Panc1 (cell line): ENCODE results near the gene CCT5. TPM values are rescaled to one million over a fixed set of nuclear protein-coding genes. Genes with fewer than 3 reads are reported as not detected.

Source experiments
- ATAC-seq: fragments of 200-7000 bp; cut with Tn5 transposase; 2 replicates; pipeline ENCODE4 v1.9.1; 2020; ENCODE audit warnings: mild to moderate bottlenecking, moderate library complexity
- BruUV-seq: library from RNA; stranded (reverse); fragments of 400-500 nt; replicated peaks from 2 replicates; lab custom pipeline; 2021; lab: Mats Ljungman, UMichigan
- CTCF ChIA-PET: fragments of 300-600 bp; sonication (Branson Sonifier 250); formaldehyde crosslinking; loops from one replicate; lab custom pipeline; 2022; ENCODE audit warnings: antibody characterized with exemption; lab: Charles Lee
- POLR2A ChIA-PET: fragments of 300-600 bp; sonication (Branson Sonifier 250); formaldehyde crosslinking; loops from one replicate; lab custom pipeline; 2022; ENCODE audit warnings: antibody characterized with exemption; lab: Charles Lee
- DNase-seq: peaks from one replicate; pipeline ENCODE4 v3.0.0-alpha.2; 2010; ENCODE audit warnings: low read depth, low spot score
- H3K27ac ChIP-seq: 2 replicates; pipeline ENCODE4 v1.5.1; 2011; ENCODE audit warnings: mild to moderate bottlenecking, low read length, inconsistent platforms
- H3K27me3 ChIP-seq: fragments of 200-500 bp; sonication (Bioruptor generic); 2 replicates; pipeline ENCODE4 v1.6.0; 2014; ENCODE audit warnings: low read length, inconsistent platforms; ENCODE audit not compliant: control insufficient read depth, insufficient read depth
- H3K36me3 ChIP-seq: fragments of 200-500 bp; sonication (Bioruptor generic); 2 replicates; pipeline ENCODE4 v1.5.1; 2014; ENCODE audit warnings: inconsistent platforms, mild to moderate bottlenecking, low read length, moderate library complexity; ENCODE audit not compliant: control insufficient read depth, insufficient read depth
- H3K4me1 ChIP-seq: 2 replicates; pipeline ENCODE4 v1.5.1; 2011; ENCODE audit warnings: inconsistent platforms, mild to moderate bottlenecking, low read length, moderate library complexity; ENCODE audit not compliant: control insufficient read depth, insufficient read depth
- H3K4me3 ChIP-seq, 2 experiments: 2 replicates each; pipeline ENCODE4 v1.5.1; 2011 to 2012; ENCODE audit warnings: low read depth in 2 of 2, low read length in 2 of 2, mild to moderate bottlenecking in 2 of 2, inconsistent platforms in 1 of 2, moderate library complexity in 1 of 2
- H3K9me3 ChIP-seq: fragments of 200-500 bp; sonication (Bioruptor generic); 2 replicates; pipeline ENCODE4 v1.5.1; 2014; ENCODE audit warnings: low read depth, mild to moderate bottlenecking, inconsistent platforms, low read length, moderate library complexity; ENCODE audit not compliant: control insufficient read depth, insufficient read depth
- CTCF ChIP-seq: fragments of 450-650 bp; IDR thresholded peaks from 2 replicates; pipeline ENCODE4 v1.5.1; 2017; ENCODE audit warnings: mild to moderate bottlenecking
- POLR2AphosphoS5 ChIP-seq: IDR thresholded peaks from 2 replicates; pipeline ENCODE4 v1.6.1; 2012; ENCODE audit warnings: mild to moderate bottlenecking, low read depth, low read length, moderate library complexity
- REST ChIP-seq, 2 experiments: IDR thresholded peaks; 2 replicates each; pipeline ENCODE4 v1.6.1; 2011 to 2012; ENCODE audit warnings: low read depth in 2 of 2, control low read depth in 1 of 2, low read length in 1 of 2, mild to moderate bottlenecking in 1 of 2, moderate library complexity in 1 of 2; ENCODE audit not compliant: insufficient read depth in 1 of 2
- SIN3A ChIP-seq: IDR thresholded peaks from 2 replicates; pipeline ENCODE4 v1.6.1; 2012; ENCODE audit warnings: low read depth, mild to moderate bottlenecking, low read length, moderate library complexity, borderline replicate concordance; ENCODE audit not compliant: insufficient read depth
- TCF7L2 ChIP-seq: IDR thresholded peaks from 2 replicates; pipeline ENCODE4 v1.6.1; 2011; ENCODE audit warnings: mild to moderate bottlenecking, low read depth, low read length, inconsistent platforms
- in situ Hi-C: cut with HindIII; loops from 2 replicates; pipeline ENCODE4 v1.10.0; 2016; ENCODE audit warnings: low sequenced_read_pairs, low pct_unique_long_range_greater_than_20kb
- intact Hi-C: fragments of 100-400 bp; cut with micrococcal nuclease; formaldehyde crosslinking; loops from one replicate; pipeline ENCODE4 v1.10.0; 2022; ENCODE audit not compliant: unreplicated experiment
- total RNA-seq: library from RNA; stranded (reverse); gene quantifications from one replicate; pipeline ENCODE4 v1.2.1, GENCODE V29; 2021; ENCODE audit not compliant: unreplicated experiment

CCT5 gene
- total RNA-seq, 1 experiment from 2014 or later: 476 TPM

GRCh38 chr5:10235350-10235749 is 14.7 kb upstream of the CCT5 start:
- intact Hi-C loops: no loop called here
- no peaks in the 10 kb centered on the region for H3K9me3 ChIP-seq
- no peak for ATAC-seq
- H3K4me3 ChIP-seq: no peak overlapping the region
- H3K4me1 ChIP-seq: peaks cover 4% of the 10 kb centered on the region; the same call in 1 of the 2 replicates
- POLR2A ChIA-PET: no interaction called here
- in situ Hi-C loops: no loop called here
- no TSS peak for BruUV-seq
- H3K27ac ChIP-seq: no peak overlapping the region
- DNase-seq: no peak
- no peaks in the 10 kb centered on the region for H3K36me3 ChIP-seq
- TF ChIP-seq REST (IDR thresholded peaks at IDR 0.05; ENCODE audit: insufficient read depth in 1 of 2, low read depth in 2 of 2, low read length in 1 of 2) (no peak), POLR2AphosphoS5 (no peak), SIN3A (no peak), CTCF (no peak), TCF7L2 (no peak)
- CTCF ChIA-PET: no interaction called here
- no peaks in the 10 kb centered on the region for H3K27me3 ChIP-seq

- no peak overlapping the region for H3K4me3 ChIP-seq
- in situ Hi-C loops (no loop called here), intact Hi-C loops (no loop called here)
- no peaks in the 10 kb centered on the region for H3K27me3 ChIP-seq
- ChIA-PET CTCF (no interaction called here), POLR2A (interaction anchor here (1.0 kb wide), 1 partner anchor 9 kb away, joined by 3 read pairs; no protein-coding TSS in a partner anchor)
- DNase-seq (no peak), ATAC-seq (no peak)
- H3K27ac ChIP-seq: no peak overlapping the region
- H3K9me3 ChIP-seq: no peaks in the 10 kb centered on the region
- no peak for TF ChIP-seq TCF7L2
- H3K4me1 ChIP-seq: peaks cover 6% of the 10 kb centered on the region
- no TSS peak for BruUV-seq
- H3K36me3 ChIP-seq: no peaks in the 10 kb centered on the region
Measured at GRCh38 chr5:10243660-10244240, 6.3 kb upstream of the CCT5 start.

- H3K4me3 ChIP-seq: no peak overlapping the region
- BruUV-seq: no TSS peak
- no peak for ATAC-seq
- H3K4me1 ChIP-seq: peaks cover 6% of the 10 kb centered on the region
- intact Hi-C loops: no loop called here
- CTCF ChIA-PET: no interaction called here
- POLR2A ChIA-PET: no interaction called here
- no peaks in the 10 kb centered on the region for H3K27me3 ChIP-seq
- in situ Hi-C loops: no loop called here
- no peak overlapping the region for H3K27ac ChIP-seq
- H3K9me3 ChIP-seq: no peaks in the 10 kb centered on the region
- H3K36me3 ChIP-seq: no peaks in the 10 kb centered on the region
- DNase-seq: no peak
- TF ChIP-seq REST (IDR thresholded peaks at IDR 0.05; ENCODE audit: insufficient read depth in 1 of 2, low read depth in 2 of 2, low read length in 1 of 2): no peak
- no peak for TF ChIP-seq CTCF
- TF ChIP-seq POLR2AphosphoS5: no peak
- TF ChIP-seq TCF7L2: no peak
- TF ChIP-seq SIN3A: no peak
Measured at GRCh38 chr5:10244342-10244944, 5.6 kb upstream of the CCT5 start.
